Activated T-helper 1 cell treated with anti-CD3 and anti-CD28 coated beads, Interleukin-12 subunit alpha, Interleukin-12 subunit beta, Interleukin-2, Interleukin-4 antibody, amounts not matched to agents 30 ng/mL and 10 ng/mL and 1 ng/mL, durations not matched to agents 14 hours and 24 hours and 36 hours (primary cell): ENCODE results near the gene ATRIP. TPM values are rescaled to one million over a fixed set of nuclear protein-coding genes. Genes with fewer than 3 reads are reported as not detected.
A peak's percentile ranks its signal among the peaks of the same experiment; 100 is the strongest.
"Not testable (repeated sequence)": the region's sequence is repeated elsewhere in the genome, so short reads cannot be mapped to it uniquely, and the experiment has no call there.

Experiments used
- DNase-seq: peaks from one replicate; pipeline ENCODE4 v3.0.0; 2021; ENCODE audit warnings: low spot score
- H3K27ac Mint-ChIP-seq: one replicate; pipeline ENCODE4 v1.8.0; 2021; ENCODE audit warnings: mild to moderate bottlenecking, mixed read lengths
- H3K27me3 Mint-ChIP-seq: one replicate; pipeline ENCODE4 v1.8.0; 2022; ENCODE audit warnings: mild to moderate bottlenecking, moderate library complexity, mixed read lengths; ENCODE audit not compliant: insufficient read depth
- H3K36me3 Mint-ChIP-seq: one replicate; pipeline ENCODE4 v1.8.0; 2021; ENCODE audit warnings: low read depth, mixed read lengths
- H3K4me1 Mint-ChIP-seq: one replicate; pipeline ENCODE4 v1.8.0; 2021; ENCODE audit warnings: low read depth, mixed read lengths
- H3K4me3 Mint-ChIP-seq: one replicate; pipeline ENCODE4 v1.8.0; 2021; ENCODE audit warnings: mild to moderate bottlenecking, moderate library complexity, mixed read lengths
- H3K9me3 Mint-ChIP-seq: one replicate; pipeline ENCODE4 v1.8.0; 2021; ENCODE audit warnings: mixed read lengths
- intact Hi-C: fragments of 100-400 bp; cut with micrococcal nuclease; formaldehyde crosslinking; loops from one replicate; pipeline ENCODE4 v1.15.1; 2024
- total RNA-seq: library from RNA; stranded (reverse); gene quantifications from 2 replicates; pipeline ENCODE4 v1.2.3, GENCODE V29; 2022

ATRIP gene
- total RNA-seq: 16.5 and 20.5 TPM in 2 replicates

- DNase-seq: peak; percentile 88
- intact Hi-C loops: loop anchor here (1.0 to 10.0 kb wide), 7 partner anchors 10 to 662 kb away; partner anchors contain the start of genes IMPDH2, NDUFAF3, SLC26A6 and SMARCC1
- Mint-ChIP-seq H3K4me1 (peaks cover 39% of the 10 kb centered on the region), H3K27me3 (no peaks in the 10 kb centered on the region), H3K27ac (peak within 1 kb of the TSS; percentile 62), H3K4me3 (peak within 1 kb of the TSS; percentile 90), H3K36me3 (peaks cover 38% of the 10 kb centered on the region), H3K9me3 (no peaks in the 10 kb centered on the region)
Observed at GRCh38 chr3:48446425-48447193, at the start of gene ATRIP. Gene ATRIP (plus strand): TSS chr3:48446737. CDS start chr3:48446846, 109 bp downstream.

GRCh38 chr3:48397767-48398681, 48.5 kb upstream of the ATRIP start:
- intact Hi-C loops: no loop called here
- Mint-ChIP-seq H3K9me3 (no peaks in the 10 kb centered on the region), H3K4me3 (no peak overlapping the region), H3K4me1 (no peaks in the 10 kb centered on the region), H3K27me3 (peaks cover 2% of the 10 kb centered on the region), H3K27ac (no peak overlapping the region), H3K36me3 (no peaks in the 10 kb centered on the region)
- no peak for DNase-seq

- intact Hi-C loops: no loop called here
- H3K4me3 Mint-ChIP-seq: no peak overlapping the region
- DNase-seq: no peak
Observed at GRCh38 chr3:48398701-48399386, 47.7 kb upstream of the ATRIP start.

GRCh38 chr3:48399387-48400172, 47.0 kb upstream of the ATRIP start:
- Mint-ChIP-seq H3K4me1 (no peaks in the 10 kb centered on the region), H3K36me3 (no peaks in the 10 kb centered on the region), H3K27ac (no peak overlapping the region), H3K27me3 (peaks cover 2% of the 10 kb centered on the region), H3K4me3 (no peak overlapping the region), H3K9me3 (no peaks in the 10 kb centered on the region)
- intact Hi-C loops: loop anchor here (1.0 to 10.0 kb wide), 3 partner anchors 126 to 235 kb away; partner anchors contain the start of genes SLC26A6 and ZNF589
- no peak for DNase-seq

More at GRCh38 chr3:48398701-48399386, 47.7 kb upstream of the ATRIP start:
- H3K36me3 Mint-ChIP-seq: no peaks in the 10 kb centered on the region
- no peaks in the 10 kb centered on the region for H3K4me1 Mint-ChIP-seq
- no peaks in the 10 kb centered on the region for H3K9me3 Mint-ChIP-seq
- peaks cover 2% of the 10 kb centered on the region for H3K27me3 Mint-ChIP-seq
- H3K27ac Mint-ChIP-seq: no peak overlapping the region

GRCh38 chr3:48400824-48401433, 45.6 kb upstream of the ATRIP start:
- Mint-ChIP-seq H3K4me3 (no peak overlapping the region), H3K27ac (no peak overlapping the region), H3K4me1 (no peaks in the 10 kb centered on the region), H3K27me3 (no peaks in the 10 kb centered on the region), H3K36me3 (no peaks in the 10 kb centered on the region), H3K9me3 (no peaks in the 10 kb centered on the region)
- intact Hi-C loops: loop anchor here (1.0 to 10.0 kb wide), 9 partner anchors 35 to 284 kb away; partner anchors contain the start of genes NCKIPSD, SLC26A6, UQCRC1 and ZNF589
- peak; percentile 44 for DNase-seq

GRCh38 chr3:48401434-48401901, 45.1 kb upstream of the ATRIP start:
- H3K27me3 Mint-ChIP-seq, H3K4me3 Mint-ChIP-seq, H3K27ac Mint-ChIP-seq, H3K36me3 Mint-ChIP-seq, DNase-seq, H3K4me1 Mint-ChIP-seq, H3K9me3 Mint-ChIP-seq: not testable (repeated sequence)
- intact Hi-C loops: loop anchor here (1.0 to 10.0 kb wide), 8 partner anchors 35 to 284 kb away; partner anchors contain the start of genes NCKIPSD, SLC26A6, UQCRC1 and ZNF589

GRCh38 chr3:48402281-48402732, 44.2 kb upstream of the ATRIP start:
- H3K4me1 Mint-ChIP-seq: no peaks in the 10 kb centered on the region
- no peaks in the 10 kb centered on the region for H3K27me3 Mint-ChIP-seq
- intact Hi-C loops: loop anchor here (10.0 kb wide), 1 partner anchor 232 kb away; the partner anchor contains the start of gene SLC26A6
- H3K4me3 Mint-ChIP-seq: no peak overlapping the region
- no peak overlapping the region for H3K27ac Mint-ChIP-seq
- DNase-seq: no peak
- no peaks in the 10 kb centered on the region for H3K9me3 Mint-ChIP-seq
- no peaks in the 10 kb centered on the region for H3K36me3 Mint-ChIP-seq

GRCh38 chr3:48402907-48403306, 43.6 kb upstream of the ATRIP start:
- Mint-ChIP-seq H3K9me3 (no peaks in the 10 kb centered on the region), H3K4me3 (no peak overlapping the region), H3K27me3 (no peaks in the 10 kb centered on the region), H3K36me3 (no peaks in the 10 kb centered on the region), H3K27ac (no peak overlapping the region), H3K4me1 (no peaks in the 10 kb centered on the region)
- no peak for DNase-seq
- intact Hi-C loops: loop anchor here (10.0 kb wide), 1 partner anchor 232 kb away; the partner anchor contains the start of gene SLC26A6

GRCh38 chr3:48403533-48404439, 42.8 kb upstream of the ATRIP start:
- Mint-ChIP-seq H3K9me3 (no peaks in the 10 kb centered on the region), H3K4me3 (no peak overlapping the region), H3K27ac (no peak overlapping the region), H3K36me3 (no peaks in the 10 kb centered on the region), H3K27me3 (no peaks in the 10 kb centered on the region), H3K4me1 (no peaks in the 10 kb centered on the region)
- intact Hi-C loops: loop anchor here (10.0 kb wide), 1 partner anchor 231 kb away; the partner anchor contains the start of gene SLC26A6
- no peak for DNase-seq

GRCh38 chr3:48404440-48405342, 41.8 kb upstream of the ATRIP start:
- Mint-ChIP-seq H3K4me1 (no peaks in the 10 kb centered on the region), H3K27me3 (no peaks in the 10 kb centered on the region), H3K27ac (no peak overlapping the region), H3K9me3 (no peaks in the 10 kb centered on the region), H3K36me3 (no peaks in the 10 kb centered on the region), H3K4me3 (no peak overlapping the region)
- DNase-seq: no peak
- intact Hi-C loops: loop anchor here (10.0 kb wide), 1 partner anchor 230 kb away; the partner anchor contains the start of gene SLC26A6
